Raji (cell line): Measurements from ENCODE around the gene KRTAP12-2.

Experiments
- POLR2A ChIP-seq: IDR thresholded peaks from 2 replicates; pipeline ENCODE4 v1.6.1; 2011; ENCODE audit warnings: low read depth, low read length, control low read depth; ENCODE audit not compliant: insufficient read depth

Gene KRTAP12-2

GRCh38 chr21:44628707-44629391 lies 37.9 kb downstream of the KRTAP12-2 start:
- TF ChIP-seq POLR2A = no peak

GRCh38 chr21:44626673-44627143 lies 40.0 kb downstream of the KRTAP12-2 start, which contains the start of gene KRTAP10-9:
Gene KRTAP10-9 (plus strand): TSS chr21:44627093. CDS start chr21:44627172, 79 bp downstream.
- TF ChIP-seq POLR2A = no peak

- TF ChIP-seq POLR2A = no peak
Measured at GRCh38 chr21:44626262-44626661, 40.5 kb downstream of the KRTAP12-2 start.

GRCh38 chr21:44625756-44626155 lies 41.0 kb downstream of the KRTAP12-2 start:
- TF ChIP-seq POLR2A = no peak

- TF ChIP-seq POLR2A = no peak
Measured at GRCh38 chr21:44623575-44623974, 43.2 kb downstream of the KRTAP12-2 start.

- TF ChIP-seq POLR2A = no peak
Measured at GRCh38 chr21:44619886-44620285, 46.8 kb downstream of the KRTAP12-2 start.

- no peak for TF ChIP-seq POLR2A
Measured at GRCh38 chr21:44618909-44619308, 47.8 kb downstream of the KRTAP12-2 start.

- TF ChIP-seq POLR2A = no peak
Measured at GRCh38 chr21:44618504-44618903, 48.2 kb downstream of the KRTAP12-2 start.

GRCh38 chr21:44617071-44617501 lies 49.6 kb downstream of the KRTAP12-2 start:
- no peak for TF ChIP-seq POLR2A

- TF ChIP-seq POLR2A = no peak
Measured at GRCh38 chr21:44616591-44616926, 50.2 kb downstream of the KRTAP12-2 start.
